NCI-H82 treated with DMSO at 0.1 percent for 48 hours (cell line): Measurements from ENCODE around the gene SCAMP4.

Source experiments
- DNase-seq: peaks from one replicate; lab custom pipeline; 2025; ENCODE audit not compliant: unreplicated experiment; lab: John Stamatoyannopoulos, UW

The SCAMP4 gene

GRCh38 chr19:1956122-1956494 is 50.9 kb downstream of the SCAMP4 start:
- DNase-seq, result no peak

GRCh38 chr19:1956868-1957492 is 51.8 kb downstream of the SCAMP4 start:
- no peak for DNase-seq

GRCh38 chr19:1957562-1958248 is 52.5 kb downstream of the SCAMP4 start:
- no peak for DNase-seq

- no peak for DNase-seq
Measured at GRCh38 chr19:1959928-1960589, 54.9 kb downstream of the SCAMP4 start.

GRCh38 chr19:1961000-1961883 is 56.0 kb downstream of the SCAMP4 start:
- no peak for DNase-seq

- no peak for DNase-seq
Measured at GRCh38 chr19:1962674-1963073, 57.5 kb downstream of the SCAMP4 start.

GRCh38 chr19:1967087-1967608 is 61.9 kb downstream of the SCAMP4 start:
- no peak for DNase-seq

GRCh38 chr19:1968279-1969175 is 63.3 kb downstream of the SCAMP4 start:
- DNase-seq, result no peak

- no peak for DNase-seq
Measured at GRCh38 chr19:1969176-1970002, 64.2 kb downstream of the SCAMP4 start.

- no peak for DNase-seq
Measured at GRCh38 chr19:1970003-1970805, 65.0 kb downstream of the SCAMP4 start.

GRCh38 chr19:1970806-1971502 is 65.8 kb downstream of the SCAMP4 start:
- DNase-seq, result no peak

GRCh38 chr19:1974381-1975161 is 69.4 kb downstream of the SCAMP4 start:
- no peak for DNase-seq

GRCh38 chr19:1975162-1975480 is 69.9 kb downstream of the SCAMP4 start:
- DNase-seq, result no peak
